IPS-11a (cell line): Measurements from ENCODE around the gene MZT2A.
"Not testable (repeated sequence)": the region's sequence is repeated elsewhere in the genome, so short reads cannot be mapped to it uniquely, and the experiment has no call there.

Experiments
- H3K4me3 ChIP-seq: one replicate; pipeline ENCODE4 v1.5.1; 2013; ENCODE audit warnings: low read depth, low read length, control low read depth

MZT2A gene

DNA sequence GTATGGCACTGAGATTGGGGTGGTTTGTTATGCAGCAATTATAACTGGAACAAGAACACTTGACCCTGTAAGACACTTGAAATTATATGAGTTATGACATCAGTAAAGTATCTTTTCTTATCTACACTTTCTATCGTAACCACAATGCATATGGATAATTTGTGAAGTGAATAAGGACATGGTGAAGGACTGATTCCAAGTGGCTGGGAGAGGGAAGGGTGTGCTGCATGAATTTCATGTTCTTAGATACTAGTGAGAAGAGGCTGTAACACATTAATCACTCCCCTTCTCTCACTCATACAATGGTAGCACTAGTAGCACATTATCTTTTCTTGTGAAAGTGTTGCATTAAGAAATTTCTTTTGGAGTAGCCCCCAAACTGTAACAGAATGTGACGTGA lies 37.3 kb downstream of the MZT2A start:
- H3K4me3 ChIP-seq = not testable (repeated sequence)

DNA sequence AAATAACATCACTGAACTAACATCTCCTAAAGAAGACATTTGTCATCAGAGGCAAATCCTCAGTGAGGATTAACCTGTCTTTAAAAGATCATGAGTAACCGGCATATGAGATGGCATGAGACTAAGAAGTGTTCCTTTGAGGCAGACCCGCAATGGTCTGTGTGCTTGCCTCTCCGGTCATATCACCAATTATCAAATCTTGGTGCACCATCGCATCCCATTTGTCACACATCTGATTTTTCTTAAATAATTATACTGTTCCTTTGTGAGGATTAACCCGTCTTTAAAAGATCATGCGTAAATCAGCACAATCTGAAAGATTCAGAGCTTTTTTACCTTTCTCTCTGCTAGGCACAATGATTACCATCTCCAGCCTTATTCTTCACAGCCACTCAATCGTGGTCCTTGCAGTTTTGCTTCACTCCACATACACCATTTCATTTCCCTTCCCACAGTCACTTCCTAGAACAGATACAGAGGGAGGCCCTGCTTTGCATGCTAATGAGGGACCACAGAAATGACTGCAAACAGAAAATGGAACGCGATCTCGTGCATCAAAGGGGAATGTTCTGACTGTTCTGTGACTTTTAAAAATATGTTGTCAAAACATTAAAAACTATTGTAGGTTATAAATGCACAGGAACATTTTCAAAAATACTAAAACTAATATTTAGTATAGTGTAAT lies 40.8 kb downstream of the MZT2A start:
- H3K4me3 ChIP-seq = not testable (repeated sequence)

DNA sequence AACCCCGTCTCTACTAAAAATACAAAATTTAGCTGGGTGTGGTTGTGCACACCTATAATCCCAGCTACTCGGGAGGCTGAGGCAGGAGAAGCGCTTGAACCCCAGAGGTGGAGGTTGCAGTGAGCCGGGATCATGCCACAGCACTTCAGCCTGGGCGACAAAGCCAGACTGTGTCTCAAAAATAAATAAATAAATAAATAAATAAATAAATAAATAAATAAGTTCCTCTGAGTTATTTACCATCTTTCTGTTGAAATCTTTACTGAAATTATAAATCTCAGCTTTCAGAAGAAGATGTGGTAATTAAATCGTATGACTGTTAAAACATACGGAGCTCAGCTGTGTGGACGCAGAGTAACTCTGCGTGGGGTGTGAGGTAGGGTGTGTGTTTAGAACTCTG lies 44.2 kb downstream of the MZT2A start:
- H3K4me3 ChIP-seq = not testable (repeated sequence)

DNA sequence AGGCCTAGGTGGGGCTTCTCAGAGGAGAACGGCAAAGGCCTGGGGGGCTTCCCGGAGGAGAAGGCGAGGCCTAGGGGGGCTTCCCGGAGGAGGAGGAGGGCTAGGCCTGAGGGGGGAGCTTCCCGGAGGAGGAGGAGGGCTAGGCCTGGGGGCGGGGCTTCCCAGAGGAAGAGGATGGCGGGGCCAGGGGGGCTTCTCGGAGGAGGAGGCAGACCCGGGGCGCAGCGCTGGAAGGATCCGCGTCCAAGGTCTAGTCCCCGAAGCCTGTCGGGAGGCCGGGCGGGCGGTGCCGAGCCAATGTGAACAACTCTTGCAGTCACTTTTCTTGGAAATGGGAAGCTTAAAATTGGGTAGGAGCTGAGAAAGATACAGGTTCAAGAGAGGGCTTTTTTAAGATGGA lies 46.3 kb downstream of the MZT2A start:
- no peak overlapping the region for H3K4me3 ChIP-seq

DNA sequence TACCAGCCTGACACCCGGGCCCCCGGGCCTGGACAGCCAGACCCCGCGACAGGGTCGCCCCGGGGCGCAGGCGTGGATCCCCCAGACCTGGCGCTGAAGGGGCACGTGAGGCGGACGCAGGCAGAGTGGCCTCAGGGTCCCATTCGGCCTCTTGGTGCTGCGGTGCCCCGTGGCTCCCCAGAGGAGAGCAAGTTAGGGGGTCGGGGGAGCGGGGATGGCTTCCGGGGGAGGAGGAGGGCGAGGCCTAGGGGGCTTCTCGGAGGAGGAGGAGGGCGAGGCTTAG lies 46.7 kb downstream of the MZT2A start:
- H3K4me3 ChIP-seq = not testable (repeated sequence)

DNA sequence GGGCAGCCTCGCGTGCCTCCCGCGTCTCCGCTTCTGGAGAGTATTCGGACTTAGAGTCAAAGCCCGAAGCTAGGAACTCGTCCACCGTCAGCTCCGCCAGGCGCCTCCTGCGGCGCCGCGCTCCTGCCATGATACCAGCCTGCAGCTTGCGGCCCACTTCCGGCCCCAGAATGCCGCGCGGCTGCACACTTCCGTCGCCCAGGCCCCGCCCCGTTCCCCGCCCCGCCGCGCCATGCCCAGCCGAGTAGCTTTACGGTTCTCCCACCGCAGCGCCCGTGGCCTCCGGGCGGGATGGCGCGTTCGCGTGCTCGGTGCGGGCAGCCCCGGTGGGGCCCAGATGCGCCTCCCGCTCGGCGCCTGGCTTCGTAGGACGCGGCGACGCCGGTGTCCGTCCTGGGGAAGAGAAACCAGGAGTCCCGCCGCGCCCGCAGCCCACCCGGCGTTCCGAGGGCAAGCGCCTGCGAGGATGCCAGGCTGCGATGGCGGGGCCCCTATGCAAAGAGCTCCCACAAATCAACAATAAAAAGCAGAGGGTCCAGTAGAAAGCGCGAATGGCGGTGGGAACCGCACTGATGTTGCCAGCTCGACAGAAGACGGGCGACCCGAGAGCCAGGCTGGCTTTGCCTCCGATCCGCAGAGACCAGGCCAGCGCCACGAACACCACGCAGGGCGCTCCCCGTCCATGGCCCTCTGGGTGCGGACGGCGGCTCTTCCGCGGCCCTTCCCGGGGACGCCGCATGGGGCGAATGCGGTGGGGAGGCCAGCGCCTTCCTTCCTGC lies 47.3 kb downstream of the MZT2A start:
- not testable (repeated sequence) for H3K4me3 ChIP-seq

DNA sequence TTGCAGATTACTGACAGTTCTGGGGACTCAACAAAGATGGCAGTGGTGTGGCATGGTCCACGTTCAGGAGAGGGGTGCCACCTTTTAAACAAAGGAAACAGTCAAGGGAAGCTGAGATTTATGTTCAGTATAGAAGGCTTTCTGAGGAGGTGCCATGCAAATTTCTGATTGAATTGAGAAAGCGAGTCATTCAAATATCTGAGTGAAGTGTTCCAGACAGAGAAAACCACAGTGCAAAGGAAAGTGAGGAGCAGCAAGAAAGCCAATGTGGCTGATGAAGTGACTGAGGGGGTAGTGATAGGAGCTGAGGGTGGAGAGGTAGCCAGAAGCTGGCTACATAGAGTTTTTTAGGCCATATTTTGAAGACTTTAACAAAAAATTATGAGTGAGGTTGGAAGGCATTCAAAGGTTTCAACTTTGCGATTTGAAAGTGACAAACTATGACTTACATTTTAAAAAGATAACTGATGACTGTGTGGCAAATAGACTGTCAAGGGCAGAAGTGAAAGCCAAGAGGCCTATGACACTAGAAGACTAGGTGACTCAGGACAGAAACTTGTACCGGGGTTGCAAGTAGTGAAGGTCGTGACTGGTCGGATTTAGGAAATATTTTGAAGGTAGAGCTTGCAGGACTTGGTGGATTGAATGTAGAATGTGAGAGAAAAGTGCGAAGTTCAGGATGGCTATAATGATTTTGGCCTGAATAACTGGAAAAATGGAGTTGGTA lies 51.3 kb downstream of the MZT2A start:
- H3K4me3 ChIP-seq = not testable (repeated sequence)
